A673 (cell line): ENCODE results near the gene COL5A3. TPM values are rescaled to one million over a fixed set of nuclear protein-coding genes. Genes with fewer than 3 reads are reported as not detected.

ENCODE experiments used
- BruUV-seq: library from RNA; stranded (reverse); fragments of 400-500 nt; replicated peaks from 2 replicates; lab custom pipeline; 2021; lab: Mats Ljungman, UMichigan
- CTCF ChIA-PET: fragments of 300-600 bp; sonication (Branson Sonifier 250); formaldehyde crosslinking; loops from one replicate; lab custom pipeline; 2022; ENCODE audit warnings: antibody characterized with exemption; lab: Charles Lee
- POLR2A ChIA-PET: fragments of 300-600 bp; sonication (Branson Sonifier 250); formaldehyde crosslinking; loops from one replicate; lab custom pipeline; 2022; ENCODE audit warnings: antibody characterized with exemption; ENCODE audit not compliant: low non-redundant PET; lab: Charles Lee
- DNase-seq: peaks from one replicate; pipeline ENCODE4 v3.0.0-alpha.2; 2015; ENCODE audit warnings: low spot score
- H3K27ac ChIP-seq: fragments of 200-600 bp; sonication (generic); 2 replicates; pipeline ENCODE4 v1.5.1; 2016; ENCODE audit warnings: mixed run types, low read depth, mild to moderate bottlenecking, mixed read lengths, antibody characterized with exemption, low read length; ENCODE audit not compliant: poor library complexity, severe bottlenecking
- H3K27me3 ChIP-seq: fragments of 200-600 bp; sonication (generic); replicated peaks from 2 replicates; pipeline ENCODE4 v1.6.1; 2017; ENCODE audit warnings: mixed run types, low read depth, mild to moderate bottlenecking, mixed read lengths, antibody characterized with exemption, low read length; ENCODE audit not compliant: insufficient read depth, poor library complexity
- H3K36me3 ChIP-seq: fragments of 200-600 bp; sonication (generic); 2 replicates; pipeline ENCODE4 v1.6.1; 2016; ENCODE audit warnings: mixed run types, mild to moderate bottlenecking, mixed read lengths, antibody characterized with exemption, low read length; ENCODE audit not compliant: insufficient read depth, poor library complexity, severe bottlenecking
- H3K4me1 ChIP-seq: fragments of 200-600 bp; sonication (generic); 2 replicates; pipeline ENCODE4 v1.6.1; 2017; ENCODE audit warnings: mixed run types, mild to moderate bottlenecking, mixed read lengths, antibody characterized with exemption, low read length; ENCODE audit not compliant: insufficient read depth, poor library complexity, severe bottlenecking
- H3K4me3 ChIP-seq: fragments of 200-600 bp; sonication (generic); 2 replicates; pipeline ENCODE4 v1.5.1; 2016; ENCODE audit warnings: low read depth, mixed run types, mild to moderate bottlenecking, mixed read lengths, low read length; ENCODE audit not compliant: poor library complexity, severe bottlenecking
- H3K9me3 ChIP-seq: fragments of 200-600 bp; sonication (generic); 2 replicates; pipeline ENCODE4 v1.6.1; 2016; ENCODE audit warnings: mixed run types, low read depth, mild to moderate bottlenecking, mixed read lengths, antibody characterized with exemption, low read length; ENCODE audit not compliant: poor library complexity, severe bottlenecking
- CTCF ChIP-seq: fragments of 300-800, 200-600 bp; sonication (generic); conservative IDR thresholded peaks from 2 replicates; pipeline ENCODE4 v1.5.1; 2017; ENCODE audit warnings: low read depth, mild to moderate bottlenecking, antibody characterized with exemption, low read length, moderate library complexity, mixed read lengths
- EZH2 ChIP-seq: fragments of 200-600 bp; sonication (generic); IDR thresholded peaks from 2 replicates; pipeline ENCODE4 v1.6.1; 2017; ENCODE audit warnings: borderline replicate concordance, low read depth, mild to moderate bottlenecking, mixed read lengths, antibody characterized with exemption, low read length; ENCODE audit not compliant: poor library complexity, severe bottlenecking
- intact Hi-C: fragments of 100-400 bp; cut with micrococcal nuclease; formaldehyde crosslinking; loops from one replicate; pipeline ENCODE4 v1.10.0; 2022; ENCODE audit not compliant: unreplicated experiment
- microRNA-seq: library from miRNA; unstranded; fragments of <30 nt; microRNA quantifications from one replicate; pipeline ENCODE4 v1.2.0, GENCODE V29; 2021
- total RNA-seq: library from RNA; stranded (reverse); gene quantifications from 2 replicates; pipeline ENCODE4 v1.2.3, GENCODE V29; 2021

The COL5A3 gene
- total RNA-seq, 1 experiment from 2014 or later: 6.8 TPM

- TF ChIP-seq CTCF (no peak), EZH2 (no peak)
- ChIA-PET POLR2A (no interaction called here), CTCF (no interaction called here)
- no peaks in the 10 kb centered on the region for H3K27me3 ChIP-seq
- H3K9me3 ChIP-seq: no peaks in the 10 kb centered on the region
- peak overlapping the region; percentile 57 for H3K4me3 ChIP-seq
- intact Hi-C loops: loop anchor here (5.0 kb wide), 1 partner anchor 65 kb away; no protein-coding TSS in a partner anchor
- no peak for DNase-seq
- no peaks in the 10 kb centered on the region for H3K36me3 ChIP-seq
- BruUV-seq: no TSS peak
- peaks cover 18% of the 10 kb centered on the region for H3K4me1 ChIP-seq
- no peak overlapping the region for H3K27ac ChIP-seq
These were observed 97.6 kb downstream of the COL5A3 start for GRCh38 chr19:9912551-9913236.

GRCh38 chr19:9911524-9912185 is 98.6 kb downstream of the COL5A3 start:
- H3K27me3 ChIP-seq: no peaks in the 10 kb centered on the region
- TF ChIP-seq EZH2 (no peak), CTCF (no peak)
- peaks cover 13% of the 10 kb centered on the region for H3K4me1 ChIP-seq
- H3K4me3 ChIP-seq: no peak overlapping the region
- no peak overlapping the region for H3K27ac ChIP-seq
- TSS peak; percentile 36 for BruUV-seq
- ChIA-PET CTCF (no interaction called here), POLR2A (no interaction called here)
- H3K36me3 ChIP-seq: no peaks in the 10 kb centered on the region
- no peak for DNase-seq
- intact Hi-C loops: loop anchor here (5.0 kb wide), 1 partner anchor 64 kb away; no protein-coding TSS in a partner anchor
- H3K9me3 ChIP-seq: no peaks in the 10 kb centered on the region

- no TSS peak for BruUV-seq
- Histone ChIP-seq H3K4me3 (no peak overlapping the region), H3K9me3 (no peaks in the 10 kb centered on the region), H3K4me1 (peaks cover 13% of the 10 kb centered on the region), H3K27me3 (no peaks in the 10 kb centered on the region), H3K27ac (no peak overlapping the region), H3K36me3 (no peaks in the 10 kb centered on the region)
- ChIA-PET POLR2A (no interaction called here), CTCF (no interaction called here)
- no peak for DNase-seq
- intact Hi-C loops: loop anchor here (5.0 kb wide), 1 partner anchor 63 kb away; no protein-coding TSS in a partner anchor
- no peak for TF ChIP-seq CTCF
- no peak for TF ChIP-seq EZH2
These were observed 99.7 kb downstream of the COL5A3 start for GRCh38 chr19:9910625-9911024.

Small RNA genes within 50 kb of the gene (microRNA-seq; reads per million reads assigned to microRNA genes)
- not detected for gene MIR5589

Other genes with a start within 250 kb of the COL5A3 start
- gene ZNF846, start 241.8 kb downstream of the COL5A3 start, total RNA-seq: 3.9 and 7.7 TPM in 2 replicates
- 21.7 and 26.4 TPM in 2 replicates for gene FBXL12, start 191.4 kb downstream of the COL5A3 start, total RNA-seq
- 327 and 383 TPM in 2 replicates for gene UBL5, start 182.6 kb downstream of the COL5A3 start, total RNA-seq
- 177 and 179 TPM in 2 replicates for gene PIN1, start 175.2 kb downstream of the COL5A3 start, total RNA-seq
- gene OLFM2, start 74.0 kb downstream of the COL5A3 start, total RNA-seq: 106 and 115 TPM in 2 replicates
- gene RDH8, start 3.0 kb upstream of the COL5A3 start, total RNA-seq: not detected in 2 replicates
- gene SHFL, start 75.8 kb upstream of the COL5A3 start, total RNA-seq: 15.2 and 17.3 TPM in 2 replicates
- gene ANGPTL6, start 92.2 kb upstream of the COL5A3 start, total RNA-seq: not detected in 2 replicates
- gene PPAN, start 95.9 kb upstream of the COL5A3 start, total RNA-seq: 116 and 132 TPM in 2 replicates
- gene P2RY11, start 101.2 kb upstream of the COL5A3 start, total RNA-seq: 32.2 and 39.4 TPM in 2 replicates
- gene EIF3G, start 109.4 kb upstream of the COL5A3 start, total RNA-seq: 260 and 266 TPM in 2 replicates
- 371 and 383 TPM in 2 replicates for gene DNMT1, start 184.4 kb upstream of the COL5A3 start, total RNA-seq
- gene S1PR2, start 220.8 kb upstream of the COL5A3 start, total RNA-seq: 8.4 and 10.0 TPM in 2 replicates
- 107 and 112 TPM in 2 replicates for gene MRPL4, start 241.7 kb upstream of the COL5A3 start, total RNA-seq